B cell (primary cell): ENCODE results near the gene UBN1. TPM values are rescaled to one million over a fixed set of nuclear protein-coding genes. Genes with fewer than 3 reads are reported as not detected.

Source experiments
- ATAC-seq: fragments of 200-7000 bp; cut with Tn5 transposase; one replicate; pipeline ENCODE4 v1.10.0; 2021; ENCODE audit warnings: low read depth, mild to moderate bottlenecking, moderate number of reproducible peaks, moderate library complexity
- CTCF ChIA-PET: fragments of 350-600 bp; sonication (Branson Sonifier 250); formaldehyde crosslinking; loops from one replicate; lab custom pipeline; 2021; ENCODE audit warnings: antibody characterized with exemption, inconsistent platforms; lab: Charles Lee
- POLR2A ChIA-PET: fragments of 350-600 bp; sonication (Branson Sonifier 250); formaldehyde crosslinking; loops from one replicate; lab custom pipeline; 2021; ENCODE audit warnings: antibody characterized with exemption; lab: Charles Lee
- DNase-seq: peaks from one replicate; pipeline ENCODE4 v3.0.0; 2013
- H2AFZ ChIP-seq: 2 replicates; pipeline ENCODE4 v1.6.1; 2012; ENCODE audit warnings: mild to moderate bottlenecking, low read depth, low read length; ENCODE audit not compliant: insufficient read depth, poor library complexity, severe bottlenecking
- H3K27ac ChIP-seq, 2 donors: 1 replicate in 1 of 2; 2 replicates in 1 of 2; pipeline ENCODE4 v1.5.1; 2012 to 2013; ENCODE audit warnings: low read length in 2 of 2, mild to moderate bottlenecking in 2 of 2, moderate library complexity in 1 of 2
- H3K27me3 ChIP-seq, 4 experiments: fragments of 200-600 bp in 1 of 4; sonication (generic) in 1 of 4; replicated peaks in 1 of 4; 1 replicate in 2 of 4; 2 replicates in 2 of 4; pipeline versions ENCODE4 v1.6.1 to v1.7.0; 2013 to 2016; ENCODE audit warnings: low read length in 3 of 4, mild to moderate bottlenecking in 2 of 4, mixed read lengths in 1 of 4, moderate library complexity in 1 of 4; ENCODE audit not compliant: insufficient read depth in 4 of 4, control insufficient read depth in 3 of 4; ENCODE audit errors: control extremely low read depth in 1 of 4
- H3K36me3 ChIP-seq, 2 experiments: replicated peaks in 1 of 2; 1 replicate in 1 of 2; 2 replicates in 1 of 2; pipeline versions ENCODE4 v1.6.1 to v1.7.1; 2013; ENCODE audit warnings: low read length in 1 of 2; ENCODE audit not compliant: insufficient read depth in 2 of 2, control insufficient read depth in 1 of 2; ENCODE audit errors: control extremely low read depth in 1 of 2, extremely low read depth in 1 of 2
- H3K4me1 ChIP-seq, 2 donors: fragments of 200-600 bp in 1 of 2; sonication (generic) in 1 of 2; 1 replicate in 1 of 2; 2 replicates in 1 of 2; pipeline versions ENCODE4 v1.5.1 to v1.6.1; 2013 to 2017; ENCODE audit warnings: low read length in 2 of 2; ENCODE audit not compliant: control insufficient read depth in 2 of 2, insufficient read depth in 2 of 2
- H3K4me2 ChIP-seq: replicated peaks from 2 replicates; pipeline ENCODE3; 2012; ENCODE audit warnings: mild to moderate bottlenecking, low read depth, low read length; ENCODE audit not compliant: poor library complexity, severe bottlenecking
- H3K4me3 ChIP-seq, 5 experiments: fragments of 200-600 bp in 1 of 5; sonication (generic) in 1 of 5; 1 replicate in 3 of 5; 2 replicates in 2 of 5; pipeline versions ENCODE4 v1.5.1 to v1.7.0; 2011 to 2016; ENCODE audit warnings: low read length in 4 of 5, mild to moderate bottlenecking in 4 of 5, low read depth in 2 of 5, control low read depth in 1 of 5, moderate library complexity in 1 of 5; ENCODE audit not compliant: insufficient read depth in 1 of 5; ENCODE audit errors: control extremely low read depth in 1 of 5, extremely low read depth in 1 of 5
- H3K79me2 ChIP-seq: fragments of 200-600 bp; sonication (generic); one replicate; pipeline ENCODE4 v1.6.0; 2016; ENCODE audit warnings: low read length; ENCODE audit not compliant: control insufficient read depth, insufficient read depth
- H3K9ac ChIP-seq: fragments of 200-600 bp; sonication (generic); 2 replicates; pipeline ENCODE4 v1.6.1; 2017; ENCODE audit warnings: mild to moderate bottlenecking, low read length, moderate library complexity
- H3K9me3 ChIP-seq, 3 donors: one replicate each; pipeline versions ENCODE4 v1.6.1 to v1.7.1; 2013; ENCODE audit warnings: low read length in 2 of 3; ENCODE audit not compliant: control insufficient read depth in 2 of 3, insufficient read depth in 1 of 3; ENCODE audit errors: control extremely low read depth in 1 of 3
- H4K20me1 ChIP-seq: 2 replicates; pipeline ENCODE4 v1.6.0; 2012; ENCODE audit warnings: mild to moderate bottlenecking, low read length; ENCODE audit not compliant: insufficient read depth, control insufficient read depth, poor library complexity, severe bottlenecking
- H3K27ac Mint-ChIP-seq: one replicate; pipeline ENCODE4 v1.8.0; 2021; ENCODE audit warnings: mixed read lengths
- H3K27me3 Mint-ChIP-seq: one replicate; pipeline ENCODE4 v1.8.0; 2021; ENCODE audit warnings: mixed read lengths
- H3K4me1 Mint-ChIP-seq: one replicate; pipeline ENCODE4 v1.8.0; 2021; ENCODE audit warnings: mixed read lengths
- H3K4me3 Mint-ChIP-seq: one replicate; pipeline ENCODE4 v1.8.0; 2021; ENCODE audit warnings: mixed read lengths
- H3K9me3 Mint-ChIP-seq: one replicate; pipeline ENCODE4 v1.8.0; 2022; ENCODE audit warnings: mixed read lengths; ENCODE audit not compliant: insufficient read depth
- CTCF ChIP-seq: fragments of 200-600 bp; IDR thresholded peaks from one replicate; pipeline ENCODE4 v1.8.0; 2022; ENCODE audit warnings: antibody characterized with exemption, mild to moderate bottlenecking
- EZH2 ChIP-seq: IDR thresholded peaks from 2 replicates; pipeline ENCODE4 v1.6.1; 2012; ENCODE audit warnings: borderline replicate concordance, low read depth, mild to moderate bottlenecking, moderate library complexity, low read length; ENCODE audit not compliant: insufficient read depth, poor library complexity, severe bottlenecking
- WGBS: methylation state at CpG from one replicate; pipeline ENCODE4 v1.1.5; 2013; ENCODE audit warnings: missing lambda C conversion rate; ENCODE audit not compliant: insufficient coverage; 5-methylcytosine and 5-hydroxymethylcytosine counted together
- intact Hi-C: fragments of 100-400 bp; cut with micrococcal nuclease; formaldehyde crosslinking; loops from one replicate; pipeline ENCODE4 v1.10.0; 2022
- polyA plus RNA-seq: library from polyadenylated mRNA; depleted of rRNA; stranded (reverse); fragments of >200 nt; gene quantifications from 2 replicates; pipeline ENCODE4 v1.2.3, GENCODE V29; 2012
- total RNA-seq, 2 donors: library from RNA; stranded (reverse); fragments of 120-200 nt in 1 of 2; gene quantifications; 1 replicate in 1 of 2; 2 replicates in 1 of 2; pipeline versions ENCODE4 v1.2.3 to v1.2.4, GENCODE V29; 2013 to 2022

UBN1 gene
- total and polyA plus RNA-seq, 2 donors (not counting 1 experiment from before 2014, with no cell fraction given): 16.6 to 38.1 TPM

GRCh38 chr16:4801051-4801961 is 46.0 kb upstream of the UBN1 start:
- intact Hi-C loops: loop anchor here (5.0 kb wide), 1 partner anchor 271 kb away; the partner anchor contains the start of gene ALG1
- no peak for DNase-seq

More at GRCh38 chr16:4801051-4801961, 46.0 kb upstream of the UBN1 start:
- Histone ChIP-seq H3K79me2 (no peaks in the 10 kb centered on the region), H3K9ac (peak overlapping the region; percentile 84), H3K4me1 (peaks cover 26 to 27% of the 10 kb centered on the region in 2 donors), H3K27ac (peak overlapping the region; percentile 73 to 88), H3K4me2 (peak overlapping the region; percentile 93), H3K4me3 (peak overlapping the region; percentile 36 to 88 (median 75)), H3K27me3 (no peaks in the 10 kb centered on the region), H2AFZ (peak overlapping the region; percentile 84), H4K20me1 (no peaks in the 10 kb centered on the region), H3K9me3 (no peaks in the 10 kb centered on the region), H3K36me3 (peaks cover 0 to 12% of the 10 kb centered on the region in 2 experiments)
- ATAC-seq: no peak
- H3K27ac Mint-ChIP-seq: peak overlapping the region; percentile 92
- TF ChIP-seq EZH2 (no peak), CTCF (no peak)
- H3K9me3 Mint-ChIP-seq: no peaks in the 10 kb centered on the region
- WGBS: 53% methylated on average over 20 of the region's 29 CpGs
- CTCF ChIA-PET: interaction anchor here (1.7 kb wide), 1 partner anchor 66 kb away, joined by 3 read pairs; no protein-coding TSS in a partner anchor
- POLR2A ChIA-PET: interaction anchor here (0.6 to 2.6 kb wide), 2 partner anchors 67 to 383 kb away, joined by 3 to 20 read pairs; partner anchors contain the start of genes ANKS3 and DNAAF8
- peak overlapping the region; percentile 88 for H3K4me3 Mint-ChIP-seq
- peaks cover 21% of the 10 kb centered on the region for H3K4me1 Mint-ChIP-seq
- no peaks in the 10 kb centered on the region for H3K27me3 Mint-ChIP-seq
